Measurements from ENCODE around the gene ITGB5. TPM values are rescaled to one million over a fixed set of nuclear protein-coding genes. Genes with fewer than 3 reads are reported as not detected.

ITGB5 gene
- total and polyA plus RNA-seq, 2 experiments from 2014 or later: 103 to 109 TPM

DNA sequence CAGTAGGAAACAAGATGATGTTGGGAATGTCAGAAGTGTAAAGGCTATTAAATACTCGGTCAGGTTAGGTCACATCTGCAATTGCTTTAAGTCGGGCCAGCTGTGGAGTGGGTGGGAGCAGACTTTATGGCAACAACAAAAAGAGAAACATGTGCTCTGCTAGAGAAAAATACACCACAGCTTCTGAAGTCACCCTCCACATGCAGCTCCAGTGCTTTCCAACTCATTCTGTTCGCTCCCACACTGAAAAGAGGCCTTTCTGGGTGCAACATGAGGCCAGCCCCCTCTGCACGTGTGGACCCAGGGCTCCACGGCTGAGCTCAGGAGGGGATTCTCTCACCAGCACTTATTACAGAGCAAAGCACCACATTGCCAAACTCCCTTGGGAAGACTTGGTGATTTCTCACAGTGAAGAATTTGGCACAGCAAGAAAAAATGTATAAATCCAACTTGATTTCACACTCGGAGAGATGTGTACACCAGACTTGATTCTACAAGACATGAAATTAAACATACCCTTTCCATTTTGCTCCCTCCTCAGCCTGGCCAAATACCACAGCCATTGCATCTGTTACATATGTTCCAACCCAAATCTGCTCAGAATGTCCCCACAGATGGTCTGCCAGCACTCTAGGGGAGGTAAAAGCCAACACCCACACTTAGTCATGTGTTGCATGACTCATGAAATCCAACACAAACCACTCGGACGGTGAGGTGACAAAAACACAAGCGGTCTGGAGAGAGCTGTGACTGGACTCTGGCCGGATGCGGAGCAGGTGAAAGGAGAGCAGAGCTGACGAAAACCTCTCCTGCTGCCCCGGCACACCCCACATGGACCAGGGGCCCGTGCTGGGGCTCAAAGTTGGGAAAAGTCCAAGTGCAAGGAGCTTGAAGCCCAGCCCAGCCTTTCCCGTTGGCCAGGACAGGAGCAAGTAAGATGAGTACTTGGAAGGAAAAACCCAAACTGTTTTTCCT lies 74.6 kb downstream of the ITGB5 start:
- peak; percentile 84 for DNase-seq (ENCODE audit: low spot score)
- WGBS (ENCODE audit: low lambda C conversion rate, missing lambda C conversion rate): 39% methylated on average over 15 of the region's 15 CpGs

DNA sequence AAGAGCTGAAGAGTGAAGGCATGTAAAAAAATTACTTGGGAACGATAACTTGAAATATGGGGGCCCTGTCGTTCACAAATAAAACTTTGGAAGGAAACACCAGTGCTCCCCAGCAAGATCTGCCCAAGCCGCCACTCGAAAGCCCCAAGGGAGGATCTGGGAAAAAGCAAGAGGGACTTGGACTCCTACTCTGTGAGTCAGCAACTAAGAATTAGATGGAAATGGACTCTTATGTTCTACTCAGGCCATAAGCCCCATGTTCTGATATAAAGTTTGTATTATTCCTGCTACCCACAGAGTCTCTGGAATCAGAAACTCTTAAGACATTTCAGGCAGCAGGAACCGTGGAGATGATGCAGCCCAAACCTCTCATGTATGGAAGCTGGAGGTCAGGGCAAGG lies 75.7 kb downstream of the ITGB5 start:
- Histone ChIP-seq H2AFZ (no peak overlapping the region), H3K9me3 (ENCODE audit: low read depth) (no peaks in the 10 kb centered on the region), H3K9me2 (replicated peaks; ENCODE audit: insufficient read depth) (no peaks in the 10 kb centered on the region), H3K27me3 (no peaks in the 10 kb centered on the region), H3K27ac (peak overlapping the region; percentile 91), H3K4me3 (no peak overlapping the region), H3K36me3 (replicated peaks; ENCODE audit: insufficient read depth, low read depth) (no peaks in the 10 kb centered on the region), H3K4me1 (ENCODE audit: insufficient read depth) (peaks cover 51% of the 10 kb centered on the region), H3K79me2 (no peaks in the 10 kb centered on the region), H3K4me2 (no peak overlapping the region), H4K20me1 (ENCODE audit: insufficient read depth, poor library complexity, severe bottlenecking) (no peaks in the 10 kb centered on the region)
- WGBS (ENCODE audit: low lambda C conversion rate, missing lambda C conversion rate): 87% methylated on average over 5 of the region's 5 CpGs
- TF ChIP-seq EZH2 (IDR thresholded peaks at IDR 0.05; ENCODE audit: borderline replicate concordance): no peak
- TF ChIP-seq, protein P1, sequence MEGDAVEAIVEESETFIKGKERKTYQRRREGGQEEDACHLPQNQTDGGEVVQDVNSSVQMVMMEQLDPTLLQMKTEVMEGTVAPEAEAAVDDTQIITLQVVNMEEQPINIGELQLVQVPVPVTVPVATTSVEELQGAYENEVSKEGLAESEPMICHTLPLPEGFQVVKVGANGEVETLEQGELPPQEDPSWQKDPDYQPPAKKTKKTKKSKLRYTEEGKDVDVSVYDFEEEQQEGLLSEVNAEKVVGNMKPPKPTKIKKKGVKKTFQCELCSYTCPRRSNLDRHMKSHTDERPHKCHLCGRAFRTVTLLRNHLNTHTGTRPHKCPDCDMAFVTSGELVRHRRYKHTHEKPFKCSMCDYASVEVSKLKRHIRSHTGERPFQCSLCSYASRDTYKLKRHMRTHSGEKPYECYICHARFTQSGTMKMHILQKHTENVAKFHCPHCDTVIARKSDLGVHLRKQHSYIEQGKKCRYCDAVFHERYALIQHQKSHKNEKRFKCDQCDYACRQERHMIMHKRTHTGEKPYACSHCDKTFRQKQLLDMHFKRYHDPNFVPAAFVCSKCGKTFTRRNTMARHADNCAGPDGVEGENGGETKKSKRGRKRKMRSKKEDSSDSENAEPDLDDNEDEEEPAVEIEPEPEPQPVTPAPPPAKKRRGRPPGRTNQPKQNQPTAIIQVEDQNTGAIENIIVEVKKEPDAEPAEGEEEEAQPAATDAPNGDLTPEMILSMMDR (IDR thresholded peaks at IDR 0.05; ENCODE audit: poor library complexity): no peak
- TF ChIP-seq EZH2phosphoT487 (IDR thresholded peaks at IDR 0.05; ENCODE audit: low read depth, severe bottlenecking, unreplicated experiment): no peak
- DNase-seq (ENCODE audit: low spot score): no peak

More for the DNA sequence above, 74.6 kb downstream of the ITGB5 start:
- no peaks in the 10 kb centered on the region for H3K9me2 ChIP-seq (replicated peaks; ENCODE audit: insufficient read depth)
- no peaks in the 10 kb centered on the region for H3K79me2 ChIP-seq
- no peak overlapping the region for H2AFZ ChIP-seq
- no peaks in the 10 kb centered on the region for H3K9me3 ChIP-seq (ENCODE audit: low read depth)
- H4K20me1 ChIP-seq (ENCODE audit: insufficient read depth, poor library complexity, severe bottlenecking): no peaks in the 10 kb centered on the region
- no peaks in the 10 kb centered on the region for H3K27me3 ChIP-seq
- no peak overlapping the region for H3K4me3 ChIP-seq
- H3K36me3 ChIP-seq (replicated peaks; ENCODE audit: insufficient read depth, low read depth): no peaks in the 10 kb centered on the region
- peak overlapping the region; percentile 59 for H3K4me2 ChIP-seq
- H3K27ac ChIP-seq: peak overlapping the region; percentile 91
- TF ChIP-seq EZH2phosphoT487 (IDR thresholded peaks at IDR 0.05; ENCODE audit: low read depth, severe bottlenecking, unreplicated experiment) (no peak), EZH2 (IDR thresholded peaks at IDR 0.05; ENCODE audit: borderline replicate concordance) (no peak)
- TF ChIP-seq, protein P1 (IDR thresholded peaks at IDR 0.05; ENCODE audit: poor library complexity): no peak
- peaks cover 51% of the 10 kb centered on the region for H3K4me1 ChIP-seq (ENCODE audit: insufficient read depth)

DNA sequence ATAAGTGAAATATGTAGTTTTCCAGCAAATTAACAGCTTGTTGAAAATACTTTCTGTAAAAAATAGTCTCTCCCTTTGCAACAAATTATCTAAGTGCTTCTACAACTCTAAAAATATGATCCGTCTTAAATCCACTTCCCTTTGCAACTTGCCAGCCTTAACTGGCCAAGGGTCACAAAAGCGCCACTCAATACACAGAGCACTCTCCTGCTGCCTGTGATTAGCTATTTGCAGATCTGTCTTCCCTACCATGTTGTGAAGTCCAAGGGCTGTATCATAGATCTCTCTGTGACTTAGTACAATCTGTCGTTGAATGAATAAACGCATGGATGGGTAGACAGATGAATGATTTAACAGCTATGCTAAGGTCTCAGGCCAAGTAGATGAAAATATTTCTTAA lies 76.2 kb downstream of the ITGB5 start:
- peak overlapping the region; percentile 91 for H3K27ac ChIP-seq
- no peaks in the 10 kb centered on the region for H3K9me3 ChIP-seq (ENCODE audit: low read depth)
- H2AFZ ChIP-seq: no peak overlapping the region
- 65% methylated on average over 4 of the region's 4 CpGs for WGBS (ENCODE audit: low lambda C conversion rate, missing lambda C conversion rate)
- no peaks in the 10 kb centered on the region for H3K36me3 ChIP-seq (replicated peaks; ENCODE audit: insufficient read depth, low read depth)
- TF ChIP-seq, protein P1 (IDR thresholded peaks at IDR 0.05; ENCODE audit: poor library complexity): no peak
- TF ChIP-seq EZH2phosphoT487 (IDR thresholded peaks at IDR 0.05; ENCODE audit: low read depth, severe bottlenecking, unreplicated experiment) (no peak), EZH2 (IDR thresholded peaks at IDR 0.05; ENCODE audit: borderline replicate concordance) (no peak)
- no peaks in the 10 kb centered on the region for H3K79me2 ChIP-seq
- no peaks in the 10 kb centered on the region for H3K27me3 ChIP-seq
- no peaks in the 10 kb centered on the region for H4K20me1 ChIP-seq (ENCODE audit: insufficient read depth, poor library complexity, severe bottlenecking)
- H3K4me2 ChIP-seq: peak overlapping the region; percentile 12
- no peaks in the 10 kb centered on the region for H3K9me2 ChIP-seq (replicated peaks; ENCODE audit: insufficient read depth)
- no peak for DNase-seq (ENCODE audit: low spot score)
- H3K4me1 ChIP-seq (ENCODE audit: insufficient read depth): peaks cover 53% of the 10 kb centered on the region
- no peak overlapping the region for H3K4me3 ChIP-seq

Measured in hepatocyte (in vitro differentiated cells).